GM12878 (cell line): ENCODE measurements around the gene HMGN1. TPM values are rescaled to one million over a fixed set of nuclear protein-coding genes. Genes with fewer than 3 reads are reported as not detected.

Source experiments
- ATAC-seq: fragments of 200-7000 bp; cut with Tn5 transposase; 3 replicates; pipeline ENCODE4 v1.9.1; 2020; ENCODE audit warnings: mild to moderate bottlenecking, moderate library complexity
- BruUV-seq: library from RNA; stranded (reverse); fragments of 400-500 nt; replicated peaks from 2 replicates; lab custom pipeline; 2021; lab: Mats Ljungman, UMichigan
- CTCF ChIA-PET: fragments of 300-600 bp; sonication (Branson Sonifier 250); formaldehyde crosslinking; extraction: SDS; loops from one replicate; lab custom pipeline; 2021; ENCODE audit warnings: inconsistent platforms; lab: Yijun Ruan, JAX
- POLR2A ChIA-PET: fragments of 350-600 bp; formaldehyde crosslinking; extraction: SDS; loops from one replicate; lab custom pipeline; 2021; ENCODE audit warnings: inconsistent platforms; lab: Charles Lee
- RAD21 ChIA-PET: fragments of 300-600 bp; sonication (Branson Sonifier 250); formaldehyde crosslinking; loops from one replicate; lab custom pipeline; 2023; ENCODE audit warnings: antibody characterized with exemption; ENCODE audit not compliant: unreplicated experiment; lab: Charles Lee
- SMC1A ChIA-PET: fragments of 300-600 bp; sonication (Branson Sonifier 250); formaldehyde crosslinking; loops from one replicate; lab custom pipeline; 2023; ENCODE audit not compliant: unreplicated experiment, uncharacterized antibody; lab: Charles Lee
- DNase-seq: peaks from one replicate; pipeline ENCODE4 v3.0.0-alpha.2; 2011; ENCODE audit warnings: low read depth, low spot score
- FAIRE-seq: peaks from 3 replicates; lab custom pipeline; 2011; peaks lifted over from hg19 to GRCh38; lab: Jason Lieb, UNC
- H2AFZ ChIP-seq: 2 replicates; pipeline ENCODE4 v1.6.0; 2011; ENCODE audit warnings: low read depth, low read length, control low read depth; ENCODE audit not compliant: control insufficient read depth
- H3K27ac ChIP-seq: 2 replicates; pipeline ENCODE4 v1.5.1; 2011; ENCODE audit warnings: control low read depth; ENCODE audit not compliant: control insufficient read depth, insufficient read depth
- H3K27me3 ChIP-seq, 2 experiments: replicated peaks in 1 of 2; 2 replicates each; pipeline versions ENCODE4 v1.6.0 to v1.6.1; 2011; ENCODE audit warnings: low read length in 1 of 2; ENCODE audit not compliant: control insufficient read depth in 2 of 2, insufficient read depth in 2 of 2
- H3K36me3 ChIP-seq, 2 experiments: 2 replicates each; pipeline ENCODE4 v1.5.1; 2011; ENCODE audit warnings: low read length in 1 of 2; ENCODE audit not compliant: control insufficient read depth in 2 of 2, insufficient read depth in 2 of 2
- H3K4me1 ChIP-seq: 2 replicates; pipeline ENCODE4 v1.6.1; 2011; ENCODE audit warnings: mild to moderate bottlenecking, low read length, moderate library complexity, mixed read lengths; ENCODE audit not compliant: control insufficient read depth, insufficient read depth
- H3K4me2 ChIP-seq: 2 replicates; pipeline ENCODE4 v1.6.0; 2011; ENCODE audit warnings: control low read depth; ENCODE audit not compliant: control insufficient read depth, insufficient read depth
- H3K4me3 ChIP-seq: fragments of 200-600 bp; sonication (generic); 2 replicates; pipeline ENCODE4 v1.5.1; 2016
- H3K79me2 ChIP-seq: 2 replicates; pipeline ENCODE4 v1.6.0; 2011; ENCODE audit warnings: low read length; ENCODE audit not compliant: control insufficient read depth, insufficient read depth
- H3K9ac ChIP-seq: 2 replicates; pipeline ENCODE4 v1.8.0; 2011; ENCODE audit warnings: low read length, control low read depth, mixed read lengths; ENCODE audit not compliant: control insufficient read depth, insufficient read depth
- H3K9me3 ChIP-seq: replicated peaks from 3 replicates; pipeline ENCODE4 v1.5.1; 2011; ENCODE audit warnings: mild to moderate bottlenecking, low read length; ENCODE audit not compliant: control insufficient read depth, insufficient read depth
- H4K20me1 ChIP-seq: 2 replicates; pipeline ENCODE4 v1.6.0; 2011; ENCODE audit not compliant: control insufficient read depth, insufficient read depth
- ATF7 ChIP-seq: fragments of 450-650 bp; IDR thresholded peaks from 2 replicates; pipeline ENCODE4 v1.6.1; 2016; ENCODE audit warnings: low read depth, mild to moderate bottlenecking
- POLR2A ChIP-seq: IDR thresholded peaks from 2 replicates; pipeline ENCODE4 v1.6.1; 2011; ENCODE audit warnings: low read depth, mild to moderate bottlenecking, low read length
- ZNF384 ChIP-seq: IDR thresholded peaks from 2 replicates; pipeline ENCODE4 v1.6.1; 2012; ENCODE audit warnings: low read depth, mild to moderate bottlenecking, low read length, improper control_type of control experiment, borderline replicate concordance
- ZNF687 ChIP-seq: fragments of 450-650 bp; IDR thresholded peaks from 2 replicates; pipeline ENCODE4 v1.6.1; 2017; ENCODE audit warnings: mild to moderate bottlenecking, moderate library complexity
- WGBS: methylation state at CpG from one replicate; pipeline ENCODE4 v1.1.6; 2016; ENCODE audit warnings: low lambda C conversion rate; ENCODE audit not compliant: insufficient replicate concordance, insufficient coverage; ENCODE audit errors: missing lambda C conversion rate; 5-methylcytosine and 5-hydroxymethylcytosine counted together
- in situ Hi-C: fragments of 300-500 bp; cut with MboI; formaldehyde crosslinking; loops from 9 replicates; pipeline ENCODE4 v1.14.3; 2018; ENCODE audit warnings: mixed read lengths
- intact Hi-C: fragments of 100-400 bp; cut with micrococcal nuclease; formaldehyde crosslinking; loops from one replicate; pipeline ENCODE4 v1.14.2; 2022; ENCODE audit not compliant: unreplicated experiment
- polyA plus RNA-seq, 11 experiments: library from polyadenylated mRNA; depleted of rRNA in 4 of 11; unstranded in 6 of 11; stranded (reverse) in 5 of 11; fragments of >200 nt; fragmentation: Nextera tagmentation in 4 of 11; fragmentation: Illumina TruSeq in 1 of 11; extraction: Ambion mirVana in 4 of 11; extraction: Trizol in 1 of 11; gene quantifications; 1 replicate in 1 of 11; 2 replicates in 10 of 11; pipeline versions ENCODE4 v1.2.1 to v1.2.3, GENCODE V29; 2011 to 2016; ENCODE audit warnings: inconsistent platforms in 2 of 11, missing spikeins in 2 of 11, low read depth in 1 of 11
- total RNA-seq, 4 experiments: library from RNA; depleted of rRNA in 3 of 4; stranded (reverse); fragments of >200 nt in 3 of 4; fragmentation: Illumina TruSeq in 1 of 4; extraction: Trizol in 1 of 4; gene quantifications; 2 replicates each; pipeline versions ENCODE4 v1.2.1 to v1.2.3, GENCODE V29; 2013 to 2021

HMGN1 gene
- total and polyA plus RNA-seq, 10 of the 15 experiments (the other 5 are each of a cell fraction or from before 2014, with no cell fraction given): 120 to 798 (median 396) TPM

- TF ChIP-seq ZNF687 (0 out of 2 replicates have a peak, but pooled peaks have one; percentile 62), ATF7 (peak; percentile 65)
Observed at GRCh38 chr21:39313571-39314142, 35.2 kb downstream of the HMGN1 start, which contains the start of gene BRWD1 (continued).

- H3K36me3 ChIP-seq: no peaks in the 10 kb centered on the region; a peak in 1 of 4 replicates
- DNase-seq: no peak
- intact Hi-C loops: loop anchor here (2.0 to 10.0 kb wide), 4 partner anchors 36 to 132 kb away; partner anchors contain the start of genes HMGN1, LCA5L and PSMG1
- TF ChIP-seq POLR2A: peak; percentile 82
- TF ChIP-seq ZNF384: no peak
- TF ChIP-seq, all 136 proteins: peak for 1
- Histone ChIP-seq H4K20me1 (no peaks in the 10 kb centered on the region), H3K27ac (peak overlapping the region; percentile 93; the same call in 1 of the 2 replicates), H3K79me2 (peaks cover 16% of the 10 kb centered on the region), H3K4me2 (no peak overlapping the region), H3K4me1 (peaks cover 4% of the 10 kb centered on the region; the same call in 1 of the 2 replicates), H3K27me3 (no peaks in the 10 kb centered on the region), H3K9me3 (no peaks in the 10 kb centered on the region), H3K9ac (peak overlapping the region; percentile 81), H2AFZ (peak overlapping the region; percentile 84), H3K4me3 (peak overlapping the region; percentile 85)
- ChIA-PET RAD21 (no interaction called here), CTCF (interaction anchor here (0.6 to 2.9 kb wide), 2 partner anchors 9 to 74 kb away, joined by 3 to 9 read pairs; no protein-coding TSS in a partner anchor), SMC1A (interaction anchor here (1.9 kb wide), 1 partner anchor 33 kb away, joined by 4 read pairs; no protein-coding TSS in a partner anchor), POLR2A (interaction anchor here (1.0 to 1.5 kb wide), 3 partner anchors 35 to 129 kb away, joined by 3 to 5 read pairs (median 3); no protein-coding TSS in a partner anchor)
- ATAC-seq (peak; percentile 6), FAIRE-seq (no peak)
- WGBS: under 1% methylated on average over 33 of the region's 71 CpGs
- BruUV-seq: no TSS peak
- in situ Hi-C loops: no loop called here
Observed at GRCh38 chr21:39313042-39313570, 35.8 kb downstream of the HMGN1 start.
